ENCODE results near the gene PTK7.
A peak's percentile ranks its signal among the peaks of the same experiment; 100 is the strongest.
"Not testable (repeated sequence)": the region's sequence is repeated elsewhere in the genome, so short reads cannot be mapped to it uniquely, and the experiment has no call there.

Gene PTK7

DNA sequence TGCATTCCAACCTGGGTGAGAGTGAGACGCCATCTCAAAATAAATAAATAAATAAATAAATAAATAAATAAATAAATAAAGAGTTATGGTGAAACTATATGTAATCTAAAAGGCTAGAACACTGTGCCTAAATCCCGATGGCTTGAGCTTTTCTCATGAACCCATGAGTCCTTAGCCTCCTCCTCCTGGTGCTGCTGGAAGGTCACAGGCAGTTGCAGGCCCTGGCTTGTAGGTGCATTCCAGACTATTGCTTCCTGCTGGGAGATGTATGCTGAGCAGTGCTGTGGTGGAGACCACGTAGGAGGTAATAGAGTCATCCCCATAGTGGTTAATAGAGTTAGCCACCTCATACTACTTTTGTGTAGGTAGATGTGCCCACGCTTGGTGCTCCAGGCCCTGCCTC is 12.5 kb downstream of the PTK7 start:
- no peak for DNase-seq

- no peak for DNase-seq
These were observed 13.4 kb downstream of the PTK7 start for GRCh38 chr6:43089467-43089866.

DNA sequence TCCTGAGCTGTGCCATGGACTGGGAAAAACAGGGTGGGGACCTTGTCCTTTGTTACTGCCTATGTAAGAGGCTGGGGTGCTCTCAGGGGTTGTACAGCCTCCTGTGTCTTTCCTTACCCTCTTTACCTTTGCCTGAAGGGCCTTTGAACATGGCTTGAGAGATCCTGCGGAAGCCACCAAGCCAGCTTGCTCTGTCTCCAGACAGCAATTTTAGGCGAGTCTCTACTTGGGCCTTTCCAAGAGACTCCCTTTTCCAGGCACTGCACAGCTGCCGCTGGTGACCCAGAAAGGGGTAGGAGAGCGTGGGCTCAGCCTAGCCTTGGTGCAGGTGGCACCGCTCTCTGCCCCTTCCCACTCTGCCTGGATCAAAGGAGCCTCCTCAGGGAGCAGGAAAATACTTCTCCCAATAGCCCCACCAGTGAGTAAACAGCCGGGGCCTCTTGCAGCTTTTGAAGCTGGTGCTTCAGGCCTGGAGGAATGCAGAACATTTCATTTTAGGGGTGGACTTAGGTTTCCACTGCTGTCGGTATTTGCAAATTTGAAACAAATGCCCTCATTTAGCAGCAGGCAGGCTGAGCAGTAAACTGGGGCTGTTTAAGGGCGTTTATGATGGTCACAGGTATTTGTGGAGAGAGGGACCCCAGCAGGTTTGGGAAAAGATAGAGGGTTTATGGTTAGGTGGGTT is 13.9 kb downstream of the PTK7 start:
- peak; percentile 44 for DNase-seq

DNA sequence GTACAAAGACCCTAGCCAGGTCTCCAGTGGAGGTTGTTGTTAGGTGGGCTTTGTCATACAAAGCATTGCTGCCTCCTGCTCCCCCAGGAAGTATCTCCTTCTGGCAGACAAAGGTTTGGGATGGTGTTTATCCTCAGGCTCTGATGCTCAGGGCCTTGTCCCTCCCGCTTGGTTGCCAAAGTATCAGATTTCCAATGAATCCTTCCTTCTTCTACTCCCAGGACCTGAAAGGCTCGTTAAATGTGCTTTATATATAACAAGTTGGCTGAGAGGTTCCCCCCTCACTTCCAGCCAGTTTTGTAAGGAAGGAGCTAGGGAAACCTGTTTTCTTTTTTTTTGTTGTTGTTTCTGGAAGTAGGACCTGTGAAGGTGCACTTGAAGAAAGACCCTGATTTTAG is 14.4 kb downstream of the PTK7 start:
- DNase-seq = peak; percentile 62

DNA sequence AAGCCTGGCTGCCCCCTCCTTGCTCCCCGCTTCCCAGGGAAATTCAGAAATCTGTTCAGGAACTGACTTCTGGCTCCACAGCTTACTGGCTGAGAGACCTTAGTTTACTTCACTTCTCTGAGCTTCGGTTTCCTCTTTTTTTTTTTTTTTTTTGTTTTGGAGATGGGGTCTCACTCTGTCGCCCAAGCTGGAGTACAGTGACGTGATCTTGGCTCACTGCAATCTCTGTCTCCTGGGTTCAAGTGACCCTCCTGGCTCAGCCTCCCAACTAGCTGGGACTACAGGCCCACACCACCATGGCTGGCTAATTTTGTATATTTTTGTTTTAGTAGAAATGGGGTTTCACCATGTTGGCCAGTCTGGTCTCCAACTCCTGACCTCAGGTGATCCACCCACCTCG is 14.9 kb downstream of the PTK7 start:
- no peak for DNase-seq

GRCh38 chr6:43091436-43091991 is 15.4 kb downstream of the PTK7 start:
- DNase-seq = no peak

DNA sequence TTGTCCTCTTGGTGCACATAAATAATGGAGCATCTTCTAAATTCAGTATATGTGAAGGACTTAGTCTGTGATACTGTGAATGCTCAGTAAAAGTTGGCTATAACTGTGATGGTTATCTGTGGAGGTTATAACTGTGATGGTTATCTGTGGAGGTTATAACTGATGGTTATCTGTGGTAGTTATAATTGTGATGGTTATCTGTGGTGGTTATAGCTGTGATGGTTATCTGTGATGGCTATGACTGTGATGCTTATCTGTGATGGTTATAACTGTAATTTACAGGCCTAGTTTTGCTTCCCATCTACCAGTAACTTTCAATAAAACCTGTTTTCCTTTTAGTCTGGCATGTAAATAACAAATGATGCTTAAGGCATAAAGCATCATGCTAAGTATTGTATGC is 16.5 kb downstream of the PTK7 start:
- no peak for DNase-seq

- no peak for DNase-seq
These were observed 17.5 kb downstream of the PTK7 start for GRCh38 chr6:43093436-43094289.

DNA sequence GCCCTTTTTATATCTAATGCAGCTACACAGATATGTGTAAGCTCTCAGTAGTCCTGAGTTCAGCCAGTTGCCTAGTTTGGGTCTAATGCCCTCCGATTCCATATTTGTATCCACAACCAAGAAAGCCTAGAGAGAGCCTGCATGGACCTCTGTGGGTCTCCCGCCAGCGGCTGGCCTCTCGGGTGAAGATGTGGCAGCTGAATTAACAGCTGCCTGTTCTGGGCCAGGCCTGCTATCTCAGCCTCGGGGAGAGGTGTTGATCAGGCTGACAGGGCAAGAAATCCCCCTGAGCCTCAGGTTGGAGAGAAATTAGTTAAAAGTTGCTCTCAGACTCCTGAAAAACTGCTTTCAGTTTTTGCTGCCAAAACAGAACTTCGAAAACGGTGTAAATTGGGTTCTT is 19.8 kb downstream of the PTK7 start:
- peak; percentile 42 for DNase-seq

DNA sequence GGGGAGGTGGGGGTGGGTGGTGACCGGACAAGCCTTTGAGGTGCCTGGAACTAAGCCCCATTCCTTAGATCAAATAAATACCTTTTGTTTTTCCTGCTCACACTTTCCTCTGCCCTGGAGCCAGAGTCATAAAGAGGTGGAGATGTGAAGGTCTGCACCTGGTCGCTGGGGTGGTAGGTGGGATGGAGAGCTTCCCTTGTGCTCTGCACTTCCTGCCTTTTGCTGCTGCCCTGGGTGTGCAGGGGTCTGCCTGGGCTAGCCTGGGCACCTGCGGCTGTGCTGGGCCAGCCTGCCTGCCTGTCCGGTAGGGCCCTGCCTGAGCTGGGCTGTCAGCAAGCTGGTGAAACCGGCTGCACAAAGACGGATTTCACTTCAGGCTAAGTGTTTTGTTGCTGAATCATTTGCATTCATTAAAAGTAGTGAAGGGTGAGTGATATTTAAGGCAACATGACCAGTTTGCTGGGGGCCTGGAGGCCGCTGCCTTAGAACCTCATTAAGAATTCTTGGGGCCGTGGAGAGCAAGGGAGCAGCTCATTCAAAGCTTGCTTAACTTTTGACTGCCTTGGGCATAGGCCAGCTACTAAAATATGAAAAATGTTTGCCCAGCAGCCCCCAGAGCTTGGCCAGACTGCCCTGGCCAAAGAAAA is 20.5 kb downstream of the PTK7 start:
- DNase-seq = peak; percentile 79

- no peak for DNase-seq
These were observed 21.0 kb downstream of the PTK7 start for GRCh38 chr6:43097098-43097489.

GRCh38 chr6:43097502-43097901 is 21.4 kb downstream of the PTK7 start:
- DNase-seq = no peak

- no peak for DNase-seq
These were observed 25.4 kb downstream of the PTK7 start for GRCh38 chr6:43101497-43101896.

GRCh38 chr6:43103253-43103876 is 27.3 kb downstream of the PTK7 start:
- peak; percentile 33 for DNase-seq

DNA sequence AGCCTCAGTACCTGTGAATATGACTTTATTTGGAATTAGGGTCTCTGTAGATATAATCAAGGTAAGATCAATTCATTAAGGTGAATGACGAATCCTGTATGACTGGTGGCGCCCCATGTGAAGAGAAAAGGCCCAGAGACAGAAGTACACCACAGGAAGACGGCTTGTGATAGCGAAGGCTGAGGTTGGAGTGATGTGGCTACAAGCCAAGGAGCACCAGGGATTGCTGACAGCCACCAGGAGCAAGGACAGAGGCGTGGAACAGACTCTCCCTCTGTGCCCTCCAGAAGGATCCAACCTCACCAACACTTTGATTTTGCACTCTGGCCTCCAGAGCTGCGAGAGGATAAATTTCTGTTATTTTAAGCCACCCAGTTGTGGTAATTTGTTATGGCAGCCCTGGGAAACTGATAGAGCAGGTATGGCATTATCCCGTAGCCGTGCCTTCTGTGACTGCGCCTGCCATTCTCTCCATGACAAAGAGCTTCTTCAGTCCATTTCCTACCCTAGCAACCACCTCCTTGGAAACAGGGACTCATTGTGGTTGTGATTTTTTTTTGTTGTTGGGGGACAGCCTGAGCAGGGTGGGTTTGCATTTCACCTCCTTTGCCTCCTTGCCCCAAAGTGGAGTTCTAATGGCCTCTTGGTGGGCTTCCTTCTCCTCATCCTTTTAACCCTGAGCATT is 29.6 kb downstream of the PTK7 start:
- no peak for DNase-seq

DNA sequence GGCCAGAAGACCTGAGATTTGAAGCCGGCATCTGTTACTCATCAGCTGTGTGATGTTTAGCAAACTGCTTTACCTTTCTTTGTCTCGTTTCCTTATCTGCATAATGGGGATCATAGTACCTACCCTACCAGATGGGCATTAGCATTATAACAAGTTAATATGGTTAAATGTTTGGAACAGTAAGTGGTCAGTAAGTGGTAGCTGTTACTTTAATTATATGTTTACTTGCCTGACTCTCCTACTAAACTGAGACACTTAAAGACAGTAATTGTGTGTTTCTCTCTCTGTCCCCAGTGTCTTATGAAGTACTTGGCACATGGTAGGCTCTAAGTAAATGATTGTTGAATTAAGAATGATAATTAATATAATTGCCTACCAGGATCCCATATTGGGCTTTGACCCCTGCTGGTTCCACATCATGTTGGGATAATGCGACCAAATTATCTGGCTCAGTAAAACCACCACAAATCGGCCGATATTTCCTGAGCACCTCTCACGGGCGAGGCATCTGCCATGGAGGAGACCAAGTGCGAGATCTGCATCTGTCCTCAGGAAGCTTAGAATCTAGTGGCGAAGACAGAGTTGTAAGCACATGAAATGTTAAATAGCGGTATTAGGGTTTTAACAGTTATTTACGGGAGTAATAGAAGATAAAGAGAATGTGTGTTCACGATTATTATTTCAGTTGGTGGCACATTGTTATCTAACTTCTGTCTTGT is 31.4 kb downstream of the PTK7 start:
- no peak for DNase-seq

DNA sequence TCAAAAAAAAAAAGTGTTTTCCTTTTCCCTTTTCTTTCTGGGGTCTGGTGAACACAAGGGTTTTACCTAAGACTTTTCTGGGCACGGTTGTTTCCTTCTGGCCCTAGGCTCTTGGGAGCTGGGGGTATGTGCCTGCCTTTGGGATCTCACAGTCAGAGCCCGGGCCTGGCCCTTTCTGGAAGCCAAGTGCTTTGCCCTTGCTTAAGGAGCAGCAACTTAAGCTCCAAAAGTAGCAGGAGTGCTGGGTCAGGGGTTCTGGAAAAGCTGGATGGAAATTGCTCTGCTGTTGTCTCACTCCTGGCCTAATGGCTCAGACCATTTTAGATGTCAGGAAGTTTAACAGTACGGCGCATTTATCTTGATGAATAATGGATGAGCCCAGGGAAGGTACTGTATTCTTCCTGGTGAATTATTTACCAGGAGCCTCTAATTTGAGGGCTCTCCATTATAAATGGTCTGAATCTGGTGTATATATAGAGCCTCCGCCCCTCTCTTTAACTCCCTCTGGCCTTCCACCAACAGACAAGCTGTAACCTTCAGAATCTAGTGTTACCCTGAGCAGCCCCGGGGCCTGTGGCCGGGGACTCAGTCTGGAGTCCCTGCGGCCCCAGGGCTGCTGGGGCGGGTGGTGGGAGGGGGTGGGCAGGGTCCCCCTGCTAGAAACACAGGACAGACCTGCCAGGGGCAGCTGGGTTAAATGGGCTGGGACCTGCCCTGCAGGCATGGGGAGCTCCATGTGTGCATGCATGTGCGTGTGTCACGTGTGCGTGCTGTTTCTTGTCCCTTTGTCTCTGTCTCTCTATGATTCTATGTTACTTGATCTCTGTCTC is 37.5 kb downstream of the PTK7 start:
- no peak for DNase-seq

DNA sequence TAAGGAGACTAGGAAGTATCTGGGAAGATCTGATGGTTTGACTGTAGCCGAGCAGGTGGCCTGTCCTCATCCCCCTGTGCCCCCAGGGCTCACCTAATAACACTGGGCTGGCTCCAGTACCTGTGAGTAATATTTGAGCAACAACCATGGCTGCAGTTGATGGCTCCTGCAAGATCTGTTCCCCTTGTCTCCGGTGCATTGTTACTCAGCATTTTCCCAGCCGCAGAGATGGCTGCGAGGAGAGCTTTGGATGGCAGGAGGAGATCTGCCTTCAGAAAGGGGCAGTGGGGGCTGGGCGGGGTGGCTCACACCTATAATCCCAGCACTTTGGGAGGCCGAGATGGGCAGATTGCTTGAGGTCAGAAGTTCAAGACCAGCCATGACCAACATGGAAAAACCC is 39.3 kb downstream of the PTK7 start:
- no peak for DNase-seq

DNA sequence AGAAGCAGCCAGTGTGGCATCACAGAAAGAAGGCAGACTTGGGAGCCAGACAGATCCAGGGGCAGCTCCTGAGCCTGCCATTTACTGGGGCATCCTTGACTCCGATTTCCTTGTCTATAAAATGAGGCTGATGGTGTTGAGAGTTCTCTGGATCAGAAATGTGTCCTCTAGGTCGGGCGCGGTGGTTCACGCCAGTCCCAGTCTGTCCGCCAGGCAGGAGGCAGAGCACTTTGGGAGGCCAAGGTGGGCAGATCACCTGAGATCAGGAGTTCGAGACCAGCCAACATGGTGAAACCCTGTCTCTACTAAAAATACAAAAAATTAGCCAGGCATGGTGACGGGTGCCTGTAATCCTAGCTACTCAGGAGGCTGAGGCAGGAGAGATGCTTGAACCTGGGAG is 41.4 kb downstream of the PTK7 start:
- DNase-seq = not testable (repeated sequence)

DNA sequence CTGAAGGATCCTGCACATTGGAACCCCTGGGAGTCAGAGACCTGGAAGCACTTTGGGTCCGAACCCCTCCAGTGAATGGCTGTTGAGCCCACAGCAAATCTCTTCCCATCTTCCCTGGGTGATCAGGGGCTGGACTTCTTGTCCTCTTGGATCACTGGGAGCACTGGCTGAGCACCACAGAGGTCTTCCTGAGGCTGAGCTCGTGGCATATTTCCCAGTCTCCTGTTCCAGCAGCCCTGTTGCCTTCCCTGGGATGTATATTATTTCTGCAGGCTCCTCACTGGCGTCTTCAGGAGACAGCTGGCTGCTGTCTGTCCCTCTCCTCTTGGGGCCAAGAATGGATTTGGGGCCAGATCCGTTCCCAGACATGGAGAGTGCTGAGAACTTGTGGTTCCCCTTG is 43.4 kb downstream of the PTK7 start:
- DNase-seq = no peak
